ENCODE data around the gene DNM1. TPM values are rescaled to one million over a fixed set of nuclear protein-coding genes. Genes with fewer than 3 reads are reported as not detected.

Gene DNM1
- total and polyA plus RNA-seq, 2 of the 8 experiments (the other 6 are each of a cell fraction or from before 2014, with no cell fraction given) = 34.3 to 62.7 TPM

GRCh38 chr9:128253140-128253990, 50.2 kb downstream of the DNM1 start:
- POLR2A ChIA-PET (ENCODE audit: partially characterized antibody) = interaction anchor here (0.6 to 2.5 kb wide), 12 partner anchors 7 to 131 kb away, joined by 3 to 10 read pairs (median 3); partner anchors contain the start of genes GOLGA2 and SWI5
- peaks cover 0 to 15% (median 5%) of the 10 kb centered on the region in 4 experiments; a peak in 4 of 8 replicates for H3K36me3 ChIP-seq (ENCODE audit: control insufficient read depth in 2 of 4, insufficient read depth in 4 of 4, low read length in 3 of 4)
- H3K56ac ChIP-seq (replicated peaks; ENCODE audit: insufficient read length, low read depth, low read length) = no peak overlapping the region
- H3K4me2 ChIP-seq (ENCODE audit: insufficient read depth in 1 of 2, low read depth in 2 of 2, low read length in 2 of 2) = no peak overlapping the region
- H3K4ac ChIP-seq (replicated peaks; ENCODE audit: insufficient read length, low read depth, low read length) = no peak overlapping the region
- H3K23me2 ChIP-seq (ENCODE audit: low read depth, low read length) = peaks cover 11% of the 10 kb centered on the region
- no peaks in the 10 kb centered on the region; a peak in 1 of 7 replicates for H3K27me3 ChIP-seq (replicated peaks in 1 of 4; ENCODE audit: control insufficient read depth in 3 of 4, extremely low read depth in 1 of 4, insufficient read depth in 3 of 4, low read length in 3 of 4)
- no peak overlapping the region for H2BK15ac ChIP-seq (ENCODE audit: low read length)
- no peak overlapping the region for H3K27ac ChIP-seq (ENCODE audit: low read depth, low read length)
- FAIRE-seq (no peak), DNase-seq (ENCODE audit: low read depth in 1 of 2, low spot score in 2 of 2) (no peak)
- H3K18ac ChIP-seq (ENCODE audit: extremely low read depth, low read length) = no peak overlapping the region
- H2AFZ ChIP-seq (ENCODE audit: low read length) = no peak overlapping the region
- CTCF ChIA-PET (ENCODE audit: partially characterized antibody) = interaction anchor here (0.6 to 7.9 kb wide), 15 partner anchors 8 to 415 kb away, joined by 3 to 58 read pairs (median 3); no protein-coding TSS in a partner anchor
- peaks cover 0 to 7% of the 10 kb centered on the region in 2 experiments; a peak in 1 of 4 replicates for H3K79me2 ChIP-seq (ENCODE audit: control insufficient read depth in 1 of 2, insufficient read depth in 2 of 2, low read length in 2 of 2)
- 90% methylated on average over 28 of the region's 31 CpGs; no CpG with 5 or more reads in 1 of the 2 experiments for WGBS, 2 experiments (ENCODE audit: extremely low coverage in 1 of 2, insufficient coverage in 1 of 2, insufficient read length in 1 of 2, insufficient replicate concordance in 2 of 2, low coverage in 1 of 2, low lambda C conversion rate in 2 of 2, missing lambda C conversion rate in 1 of 2)
- peak; percentile 27; the same call in 1 of the 2 replicates for TF ChIP-seq POLR2AphosphoS5 (IDR thresholded peaks at IDR 0.05; ENCODE audit: low read depth, low read length)
- TF ChIP-seq NRF1 (IDR thresholded peaks at IDR 0.05; ENCODE audit: low read depth, low read length) = no peak
- TF ChIP-seq SUZ12 (IDR thresholded peaks at IDR 0.05; ENCODE audit: low read length) = no peak
- no peaks in the 10 kb centered on the region for H3K9me3 ChIP-seq (ENCODE audit: insufficient read depth in 2 of 2, low read depth in 1 of 2, low read length in 1 of 2)
- peaks cover 8% of the 10 kb centered on the region for H3K79me1 ChIP-seq (ENCODE audit: low read depth, low read length)
- H3K9ac ChIP-seq (replicated peaks in 1 of 4; ENCODE audit: extremely low read depth in 1 of 4, low read depth in 3 of 4, low read length in 3 of 4) = no peak overlapping the region
- H4K5ac ChIP-seq (ENCODE audit: insufficient read length, low read depth, low read length) = no peak overlapping the region
- no peak overlapping the region for H2BK120ac ChIP-seq (replicated peaks; ENCODE audit: low read depth, low read length)
- no peak overlapping the region for H2BK20ac ChIP-seq (ENCODE audit: low read length)
- H2BK5ac ChIP-seq (ENCODE audit: low read depth, low read length) = 0 out of 2 replicates have a peak overlapping the region, but pooled peaks have one; percentile 35
- no peak overlapping the region for H4K8ac ChIP-seq (ENCODE audit: extremely low read depth, insufficient read depth, low read length)
- peaks cover 10 to 24% of the 10 kb centered on the region in 2 experiments for H4K20me1 ChIP-seq (replicated peaks in 1 of 2; ENCODE audit: control insufficient read depth in 1 of 2, insufficient read depth in 2 of 2, low read length in 2 of 2)
- no peak overlapping the region for H3K14ac ChIP-seq (ENCODE audit: insufficient read length)
- H3K4me1 ChIP-seq (replicated peaks in 1 of 4; ENCODE audit: control insufficient read depth in 3 of 4, insufficient read depth in 4 of 4, low read length in 3 of 4) = peaks cover 0 to 7% (median 6%) of the 10 kb centered on the region in 4 experiments; a peak in 5 of 7 replicates
- H2AK5ac ChIP-seq (ENCODE audit: low read depth, low read length) = 0 out of 2 replicates have a peak overlapping the region, but pooled peaks have one; percentile 24
- H2BK12ac ChIP-seq (ENCODE audit: low read depth, low read length) = no peak overlapping the region
- H3K23ac ChIP-seq (ENCODE audit: insufficient read length) = no peak overlapping the region
- no peak overlapping the region for H3K4me3 ChIP-seq (ENCODE audit: extremely low read depth in 1 of 4, insufficient read depth in 2 of 4, low read depth in 3 of 4, low read length in 4 of 4)
- H4K91ac ChIP-seq (replicated peaks; ENCODE audit: insufficient read length, low read length) = no peak overlapping the region
